ENCODE data around the gene CCDC126. TPM values are rescaled to one million over a fixed set of nuclear protein-coding genes. Genes with fewer than 3 reads are reported as not detected.
A peak's percentile ranks its signal among the peaks of the same experiment; 100 is the strongest.
"Not testable (repeated sequence)": the region's sequence is repeated elsewhere in the genome, so short reads cannot be mapped to it uniquely, and the experiment has no call there.

Gene CCDC126
- total RNA-seq, 8 experiments from 2014 or later = 10.3 to 28.9 (median 15.2) TPM

DNA sequence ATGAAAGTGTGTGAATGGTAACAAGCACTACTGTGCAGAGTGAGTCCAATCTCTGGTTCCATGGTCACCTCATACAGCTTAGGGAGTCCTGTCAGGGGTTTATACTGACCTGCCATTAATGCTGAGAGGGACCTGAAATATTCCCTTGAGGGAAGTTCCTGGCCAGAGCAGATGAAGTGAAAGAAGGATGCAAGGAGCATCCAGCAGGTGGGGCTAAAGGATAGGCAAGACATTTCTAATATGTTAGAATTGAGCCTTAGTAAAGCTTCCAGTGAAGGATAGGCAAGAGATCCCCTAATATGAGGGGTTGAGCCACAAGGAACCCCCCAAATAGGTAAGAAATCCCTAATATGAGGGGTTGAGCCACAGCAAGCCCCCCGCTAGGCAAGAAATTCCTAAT lies 57.3 kb downstream of the CCDC126 start:
- H3K4me3 ChIP-seq = no peak overlapping the region
- WGBS, 10 experiments = 0 to 60% (median 17%) methylated on average over 1 of the region's 1 CpG; no CpG with 5 or more reads in 6 of the 10 experiments
- no peaks in the 10 kb centered on the region for H3K4me1 ChIP-seq (replicated peaks in 1 of 2)
- H3K27ac ChIP-seq = no peak overlapping the region
- peak in 3 of 8 experiments; percentile 14 to 73 (median 47) for ATAC-seq (replicated peaks in 6 of 8)
- in situ Hi-C loops (cut with MboI; ENCODE audit: low pct_unique_long_range_greater_than_20kb in 2 of 9, low sequenced_read_pairs in 9 of 9, unreplicated experiment in 9 of 9) = no loop called here

DNA sequence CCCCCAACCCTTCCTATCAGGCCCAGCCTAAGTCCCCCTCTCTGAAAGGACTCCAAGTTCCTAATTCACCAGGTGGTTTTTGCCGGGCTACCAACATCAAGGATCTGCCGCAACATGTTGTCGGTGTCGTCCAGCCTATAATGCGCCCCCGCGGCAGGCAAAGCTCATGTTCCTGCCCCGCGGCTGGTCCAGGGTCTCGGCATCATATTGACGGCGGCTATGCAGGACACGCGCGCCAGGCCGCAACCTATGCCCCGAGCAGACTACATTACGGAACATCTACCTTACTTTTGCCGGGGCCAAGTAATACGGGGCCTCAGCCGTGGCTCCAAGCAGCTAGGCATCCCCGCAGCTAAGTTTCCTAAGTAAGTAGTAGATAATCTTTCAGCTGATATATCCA lies 58.3 kb downstream of the CCDC126 start:
- in situ Hi-C loops (cut with MboI; ENCODE audit: low pct_unique_long_range_greater_than_20kb in 2 of 9, low sequenced_read_pairs in 9 of 9, unreplicated experiment in 9 of 9) = no loop called here

DNA sequence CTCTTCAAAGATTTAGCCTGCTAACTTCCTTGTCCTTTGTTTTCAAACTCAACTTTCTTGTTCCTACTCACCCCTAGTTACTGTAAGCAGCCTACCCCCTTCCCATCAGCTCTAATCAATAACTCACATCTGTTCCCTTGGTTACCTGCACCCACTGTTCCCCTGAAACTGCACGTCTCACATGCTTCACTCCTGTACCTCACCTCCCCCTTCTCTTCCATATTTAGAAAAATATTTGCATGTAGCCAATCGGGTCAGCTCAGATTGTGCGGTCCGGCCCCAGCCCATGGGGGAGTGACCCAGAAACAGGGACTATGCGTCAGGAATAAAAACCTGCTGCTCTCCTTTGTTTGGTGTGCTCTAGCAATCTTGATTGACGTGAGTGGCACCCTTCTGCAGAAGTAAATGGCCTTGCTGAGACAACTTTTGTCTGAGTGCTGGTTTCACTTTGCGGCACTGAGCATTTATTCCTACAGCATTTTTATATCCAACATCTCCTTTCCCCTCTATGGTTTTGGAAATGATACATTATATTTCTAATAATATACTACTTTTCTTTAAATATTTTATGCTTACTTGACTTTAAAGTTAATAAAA lies 61.7 kb downstream of the CCDC126 start:
- ATAC-seq (replicated peaks in 6 of 8) = no peak
- WGBS, 10 experiments = 34 to 100% (median 82%) methylated on average over 2 to 6 of the region's 7 CpGs
- no peak overlapping the region for H3K27ac ChIP-seq
- H3K4me1 ChIP-seq (replicated peaks in 1 of 2) = no peaks in the 10 kb centered on the region
- in situ Hi-C loops (cut with MboI; ENCODE audit: low pct_unique_long_range_greater_than_20kb in 2 of 9, low sequenced_read_pairs in 9 of 9, unreplicated experiment in 9 of 9) = no loop called here
- H3K4me3 ChIP-seq = no peak overlapping the region

More for the DNA sequence above, 58.3 kb downstream of the CCDC126 start:
- Histone ChIP-seq H3K4me1 (replicated peaks in 1 of 2) (no peaks in the 10 kb centered on the region), H3K27ac (no peak overlapping the region), H3K4me3 (no peak overlapping the region)
- WGBS, 10 experiments = 57 to 98% (median 91%) methylated on average over 3 to 13 of the region's 22 CpGs; no CpG with 5 or more reads in 5 of the 10 experiments
- no peak for ATAC-seq (replicated peaks in 6 of 8)

DNA sequence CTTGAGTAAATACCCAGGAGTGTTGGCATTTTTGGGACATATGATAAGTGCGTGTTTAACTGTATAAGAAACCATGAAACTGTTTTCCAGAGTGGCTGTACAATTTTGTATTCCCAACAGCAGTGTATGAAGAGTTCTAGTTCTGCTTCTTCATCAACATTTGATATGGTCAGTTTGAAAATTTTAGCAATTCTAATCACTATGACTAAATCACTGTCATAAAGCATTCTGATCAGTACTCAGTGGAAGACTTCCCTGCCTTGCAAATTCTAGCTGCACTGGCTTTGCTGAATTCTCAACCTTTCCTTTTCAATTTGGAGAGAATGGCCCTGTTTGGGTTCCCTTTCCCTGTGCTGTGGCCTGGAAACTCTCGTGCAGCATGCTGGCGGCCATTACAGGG lies 64.2 kb downstream of the CCDC126 start:
- Histone ChIP-seq H3K27ac (no peak overlapping the region), H3K4me3 (no peak overlapping the region), H3K4me1 (replicated peaks in 1 of 2) (no peaks in the 10 kb centered on the region)
- 0 to 100% (median 89%) methylated on average over 1 to 3 of the region's 3 CpGs; no CpG with 5 or more reads in 2 of the 10 experiments for WGBS, 10 experiments
- in situ Hi-C loops (cut with MboI; ENCODE audit: low pct_unique_long_range_greater_than_20kb in 2 of 9, low sequenced_read_pairs in 9 of 9, unreplicated experiment in 9 of 9) = no loop called here
- peak in 3 of 8 experiments; percentile 24 to 97 (median 89) for ATAC-seq (replicated peaks in 6 of 8)

DNA sequence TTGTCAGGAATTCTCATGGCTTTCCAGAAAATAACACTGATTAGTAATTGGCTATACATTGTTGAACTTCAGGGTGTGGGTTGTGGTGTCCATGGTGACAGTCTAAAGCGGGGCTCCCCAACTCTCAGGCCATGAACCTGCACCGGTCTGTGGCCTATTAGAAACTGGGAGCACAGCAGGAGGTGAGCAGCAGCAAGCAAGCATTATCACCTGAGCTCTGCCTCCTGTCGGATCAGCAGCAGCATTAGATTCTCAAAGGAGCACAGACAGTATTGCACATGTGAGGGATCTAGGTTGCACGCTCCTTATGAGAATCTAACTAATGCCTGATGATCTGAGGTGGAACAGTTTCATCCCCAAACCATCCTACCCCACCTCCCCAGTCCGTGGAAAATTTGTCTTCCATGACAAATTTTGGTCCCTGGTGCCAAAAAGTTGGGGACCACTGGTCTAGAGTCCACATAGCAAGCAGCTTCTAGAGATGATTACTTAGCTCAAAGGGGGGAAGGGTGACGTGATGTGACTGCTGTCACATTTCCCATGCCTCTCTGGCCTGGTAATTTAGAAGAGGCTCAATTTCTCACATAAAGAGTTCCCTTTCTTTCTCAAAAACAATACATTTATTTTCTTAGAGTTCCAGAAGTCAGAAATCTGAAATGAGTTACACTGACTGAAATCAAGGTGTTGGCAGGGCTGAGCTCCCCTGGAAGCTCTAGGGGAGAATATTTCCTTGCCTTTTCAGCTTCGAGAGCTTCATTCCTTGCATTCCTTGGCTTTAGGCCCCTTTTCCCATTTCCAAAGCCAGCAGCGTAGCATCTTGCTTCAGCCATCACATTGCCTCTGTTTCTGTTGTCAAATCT lies 65.2 kb downstream of the CCDC126 start:
- in situ Hi-C loops (cut with MboI; ENCODE audit: low pct_unique_long_range_greater_than_20kb in 2 of 9, low sequenced_read_pairs in 9 of 9, unreplicated experiment in 9 of 9) = no loop called here
- WGBS, 10 experiments = 37 to 97% (median 80%) methylated on average over 1 to 7 of the region's 8 CpGs
- Histone ChIP-seq H3K27ac (no peak overlapping the region), H3K4me3 (no peak overlapping the region), H3K4me1 (replicated peaks in 1 of 2) (no peaks in the 10 kb centered on the region)
- no peak for ATAC-seq (replicated peaks in 6 of 8)

DNA sequence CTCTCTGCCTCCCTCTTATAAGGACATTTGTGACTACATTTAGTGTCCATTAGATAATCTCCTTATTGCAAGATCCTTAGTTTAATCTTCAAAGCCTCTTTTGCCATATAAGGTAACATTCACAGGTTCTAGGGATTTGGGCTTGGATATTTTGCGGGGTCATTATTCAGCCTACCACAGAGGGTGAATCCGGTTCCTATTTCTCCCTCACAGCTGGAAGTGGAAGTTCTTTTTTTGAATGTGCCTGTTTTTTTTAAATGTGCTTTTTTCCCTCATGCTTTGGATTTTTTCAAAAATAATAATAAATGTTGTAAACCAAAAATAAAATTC lies 65.8 kb downstream of the CCDC126 start:
- 29 to 100% (median 80%) methylated on average over 1 to 2 of the region's 2 CpGs; no CpG with 5 or more reads in 3 of the 10 experiments for WGBS, 10 experiments
- ATAC-seq (replicated peaks in 6 of 8) = no peak
- H3K4me3 ChIP-seq = no peak overlapping the region
- in situ Hi-C loops (cut with MboI; ENCODE audit: low pct_unique_long_range_greater_than_20kb in 2 of 9, low sequenced_read_pairs in 9 of 9, unreplicated experiment in 9 of 9) = no loop called here
- no peak overlapping the region for H3K27ac ChIP-seq
- H3K4me1 ChIP-seq (replicated peaks in 1 of 2) = no peaks in the 10 kb centered on the region

DNA sequence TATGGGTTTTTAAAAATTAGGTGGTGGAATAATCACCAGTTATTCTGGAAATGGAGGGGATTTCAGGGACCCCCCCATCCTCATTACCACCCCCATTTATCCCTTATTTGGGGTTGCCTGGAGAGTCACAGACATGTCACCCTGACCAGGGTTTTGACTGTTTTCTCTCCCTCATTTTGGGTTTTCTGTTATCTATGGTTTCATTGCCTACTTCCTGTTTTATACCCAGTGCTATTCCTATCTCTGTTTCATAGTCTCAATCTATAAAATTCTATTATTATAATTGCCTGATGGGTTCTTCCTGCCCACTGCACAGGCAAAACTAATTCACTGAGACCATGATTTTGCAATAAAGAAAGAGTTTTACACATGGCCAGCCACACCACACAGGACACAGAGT lies 66.9 kb downstream of the CCDC126 start:
- in situ Hi-C loops (cut with MboI; ENCODE audit: low pct_unique_long_range_greater_than_20kb in 2 of 9, low sequenced_read_pairs in 9 of 9, unreplicated experiment in 9 of 9) = no loop called here
- ATAC-seq (replicated peaks in 6 of 8) = no peak
- Histone ChIP-seq H3K4me3 (no peak overlapping the region), H3K4me1 (replicated peaks in 1 of 2) (no peaks in the 10 kb centered on the region), H3K27ac (no peak overlapping the region)

DNA sequence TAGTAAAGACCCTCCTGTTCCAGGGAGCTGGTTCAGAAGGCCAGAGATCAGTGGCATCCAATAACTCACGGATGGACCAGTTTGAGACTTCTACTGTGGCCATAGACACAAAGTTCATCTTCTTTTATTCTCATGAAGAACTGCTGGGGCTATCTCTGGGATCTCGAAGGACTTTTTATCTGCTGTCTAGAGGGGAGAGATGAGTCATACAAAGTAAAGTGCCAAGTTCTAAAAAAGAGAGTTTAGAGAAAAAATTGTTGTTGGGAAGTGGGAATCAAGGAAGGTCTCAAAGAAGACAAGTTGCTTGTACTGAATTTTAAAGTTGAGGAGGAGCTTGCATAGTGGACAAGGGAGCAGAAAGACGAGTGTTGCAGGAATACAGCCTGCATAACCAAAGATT lies 74.9 kb downstream of the CCDC126 start:
- Histone ChIP-seq H3K4me1 (replicated peaks in 1 of 2) (no peaks in the 10 kb centered on the region), H3K4me3 (no peak overlapping the region), H3K27ac (no peak overlapping the region)
- in situ Hi-C loops (cut with MboI; ENCODE audit: low pct_unique_long_range_greater_than_20kb in 2 of 9, low sequenced_read_pairs in 9 of 9, unreplicated experiment in 9 of 9) = no loop called here
- ATAC-seq (replicated peaks in 6 of 8) = no peak
- WGBS, 10 experiments = 0 to 100% (median 83%) methylated on average over 1 to 3 of the region's 3 CpGs; no CpG with 5 or more reads in 1 of the 10 experiments

DNA sequence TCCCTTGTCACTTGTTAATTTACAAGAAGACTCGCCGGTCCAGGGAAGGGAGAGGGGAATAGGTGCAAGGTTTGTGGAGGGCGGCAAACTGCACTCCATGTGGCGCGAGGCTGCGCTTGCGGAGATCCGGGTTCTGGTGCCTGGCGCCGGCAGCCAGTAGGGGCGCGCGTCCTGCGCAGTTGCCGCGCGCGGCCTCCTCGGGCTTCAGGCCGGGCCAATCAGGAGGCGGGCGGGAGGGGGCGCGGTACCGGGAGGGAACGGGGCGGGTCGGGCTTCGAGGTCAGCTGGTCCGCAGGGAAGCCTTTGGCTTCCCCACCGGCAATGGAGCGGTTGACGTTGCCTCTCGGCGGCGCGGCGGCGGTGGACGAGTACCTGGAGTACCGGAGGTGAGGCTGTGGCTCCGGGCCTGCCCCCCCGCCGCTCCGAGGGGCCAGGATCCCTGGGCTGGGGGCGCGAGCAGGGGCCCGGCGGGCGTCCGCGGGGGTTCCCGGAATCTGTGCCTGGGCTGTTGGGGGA lies 82.8 kb downstream of the CCDC126 start, which contains the start of gene FAM221A:
Gene FAM221A (plus strand): TSS at position 302 of the 516 bp plus-strand sequence. CDS start 20 bp downstream, at position 322.
- 5 to 20% methylated on average over 3 to 6 of the region's 53 CpGs; no CpG with 5 or more reads in 8 of the 10 experiments for WGBS, 10 experiments
- in situ Hi-C loops (cut with MboI; ENCODE audit: low pct_unique_long_range_greater_than_20kb in 2 of 9, low sequenced_read_pairs in 9 of 9, unreplicated experiment in 9 of 9) = loop anchor here in 2 of 9 experiments (25.0 kb wide), 1 partner anchor 118 kb away; no protein-coding TSS in a partner anchor
- peak within 1 kb of the TSS; percentile 36 to 63 for H3K27ac ChIP-seq
- peaks cover 5 to 12% of the 10 kb centered on the region in 2 donors for H3K4me1 ChIP-seq (replicated peaks in 1 of 2)
- ATAC-seq (replicated peaks in 6 of 8) = peak; percentile 92 to 97 (median 94)
- peak within 1 kb of the TSS; percentile 75 to 94 (median 85) for H3K4me3 ChIP-seq

DNA sequence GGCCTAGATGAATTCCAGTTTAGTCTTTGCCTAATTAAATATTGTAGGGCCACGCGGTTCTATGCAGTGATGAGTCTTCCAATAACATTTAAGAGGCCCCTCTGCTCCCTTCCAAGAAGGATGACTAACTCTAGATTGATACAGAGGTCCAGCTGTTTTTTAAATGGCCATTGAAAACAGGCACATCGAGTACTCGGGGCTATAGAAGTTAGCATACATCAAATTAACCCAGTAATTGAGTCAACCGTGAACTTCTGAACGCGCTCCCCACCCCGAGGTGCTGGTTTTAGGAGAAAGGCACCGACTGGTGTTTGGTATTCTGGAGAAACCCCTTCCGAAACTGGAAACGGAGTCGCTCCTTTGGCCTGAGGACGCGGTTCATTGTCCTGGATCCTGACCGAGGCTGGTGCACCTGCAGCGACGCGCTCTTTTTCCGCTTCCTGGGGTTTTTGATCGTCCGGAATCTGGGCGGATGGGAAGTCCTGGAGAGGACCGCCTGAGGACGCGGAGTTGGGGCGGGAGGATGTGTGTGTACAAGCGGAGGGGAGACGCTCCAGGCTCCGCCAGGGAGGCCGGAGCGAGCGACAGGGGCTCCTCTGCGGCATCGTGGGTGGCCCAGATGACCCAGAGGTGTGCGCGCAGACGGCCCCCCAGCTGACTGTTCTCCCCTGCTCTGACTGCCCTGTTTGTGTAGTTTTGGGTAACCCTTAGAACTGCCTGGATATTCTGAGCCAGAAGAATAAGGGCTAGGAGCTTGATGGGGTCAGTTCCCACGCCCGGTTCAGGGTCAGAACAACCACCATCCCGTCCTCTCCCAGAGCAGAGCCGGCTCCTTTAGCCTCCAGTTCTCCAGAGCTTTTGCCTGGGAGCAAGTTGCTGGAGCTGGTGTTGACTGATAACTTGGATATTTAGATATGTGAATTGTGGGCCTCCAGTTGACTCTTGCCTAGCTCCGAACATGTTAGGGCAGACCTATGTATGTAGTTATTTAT lies 83.5 kb downstream of the CCDC126 start:
- ATAC-seq (replicated peaks in 6 of 8) = peak; percentile 58 to 75 (median 69)
- H3K4me1 ChIP-seq (replicated peaks in 1 of 2) = peaks cover 5 to 12% of the 10 kb centered on the region in 2 donors
- peak overlapping the region; percentile 36 to 63 for H3K27ac ChIP-seq
- peak overlapping the region; percentile 75 to 94 (median 85) for H3K4me3 ChIP-seq
- in situ Hi-C loops (cut with MboI; ENCODE audit: low pct_unique_long_range_greater_than_20kb in 2 of 9, low sequenced_read_pairs in 9 of 9, unreplicated experiment in 9 of 9) = loop anchor here in 2 of 9 experiments (25.0 kb wide), 1 partner anchor 118 kb away; no protein-coding TSS in a partner anchor
- 0 to 60% (median 0%) methylated on average over 1 to 17 of the region's 42 CpGs; no CpG with 5 or more reads in 3 of the 10 experiments for WGBS, 10 experiments

DNA sequence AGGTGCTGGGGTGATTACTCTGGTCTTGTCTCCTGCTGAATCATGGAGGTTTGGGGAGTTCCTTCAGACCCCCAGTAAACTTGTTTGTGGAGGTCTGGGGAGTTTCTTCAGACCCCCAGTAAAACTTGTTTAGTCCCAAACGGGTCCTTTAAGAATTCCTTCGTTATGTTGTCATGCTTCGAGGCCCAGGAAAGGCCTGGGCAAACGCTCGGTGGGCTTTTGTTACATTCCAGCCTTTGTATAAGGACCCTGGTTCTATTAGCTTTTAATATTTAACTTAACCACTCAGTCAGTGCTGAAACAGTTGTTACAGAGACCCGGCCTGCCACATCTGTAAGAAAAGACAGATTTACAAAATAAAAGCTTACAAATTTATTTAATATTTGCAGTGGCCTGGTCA lies 86.9 kb downstream of the CCDC126 start:
- H3K4me3 ChIP-seq; ATAC-seq (replicated peaks in 6 of 8); H3K27ac ChIP-seq: not testable (repeated sequence)
- 0 to 67% (median 20%) methylated on average over 2 to 6 of the region's 6 CpGs; no CpG with 5 or more reads in 2 of the 10 experiments for WGBS, 10 experiments
- in situ Hi-C loops (cut with MboI; ENCODE audit: low pct_unique_long_range_greater_than_20kb in 2 of 9, low sequenced_read_pairs in 9 of 9, unreplicated experiment in 9 of 9) = loop anchor here in 2 of 9 experiments (25.0 kb wide), 1 partner anchor 122 kb away; no protein-coding TSS in a partner anchor
- peaks cover 5 to 12% of the 10 kb centered on the region in 2 donors for H3K4me1 ChIP-seq (replicated peaks in 1 of 2)

DNA sequence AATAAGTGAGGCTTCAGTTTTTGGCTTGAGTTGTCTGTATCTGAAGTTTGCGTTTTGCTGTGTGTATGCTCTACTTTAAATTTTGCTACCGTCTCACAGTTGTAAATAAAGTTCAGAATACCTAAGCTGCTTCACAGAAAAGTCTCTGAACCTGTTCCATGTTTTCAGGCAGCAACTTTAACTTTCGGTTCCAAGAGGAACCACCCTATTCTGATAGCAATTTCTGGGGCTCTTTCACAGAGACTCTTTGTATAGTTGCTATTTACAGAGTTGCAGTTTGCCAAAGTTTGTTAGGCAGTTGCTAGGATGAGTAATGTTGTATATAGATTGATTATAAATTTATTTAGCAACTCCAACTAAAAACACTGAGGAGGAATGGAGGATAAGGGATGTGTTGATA lies 88.5 kb downstream of the CCDC126 start:
- Histone ChIP-seq H3K27ac (no peak overlapping the region), H3K4me1 (replicated peaks in 1 of 2) (peaks cover 5 to 10% of the 10 kb centered on the region in 2 donors), H3K4me3 (no peak overlapping the region)
- in situ Hi-C loops (cut with MboI; ENCODE audit: low pct_unique_long_range_greater_than_20kb in 2 of 9, low sequenced_read_pairs in 9 of 9, unreplicated experiment in 9 of 9) = loop anchor here in 2 of 9 experiments (25.0 kb wide), 1 partner anchor 123 kb away; no protein-coding TSS in a partner anchor
- WGBS, 10 experiments = 14 to 93% (median 78%) methylated on average over 1 to 3 of the region's 3 CpGs; no CpG with 5 or more reads in 1 of the 10 experiments
- ATAC-seq (replicated peaks in 6 of 8) = peak in 4 of 8 experiments; percentile 79 to 96 (median 84)

All from motor neuron (in vitro differentiated cells).